Calu3 (cell line): ENCODE data around the gene SMPDL3A. TPM values are rescaled to one million over a fixed set of nuclear protein-coding genes. Genes with fewer than 3 reads are reported as not detected.

ENCODE experiments used
- BruUV-seq: library from RNA; stranded (reverse); fragments of 400-500 nt; replicated peaks from 2 replicates; lab custom pipeline; 2021; lab: Mats Ljungman, UMichigan
- CTCF ChIA-PET: fragments of 300-600 bp; sonication (Branson Sonifier 250); formaldehyde crosslinking; loops from one replicate; lab custom pipeline; 2022; ENCODE audit warnings: antibody characterized with exemption; lab: Charles Lee
- DNase-seq: peaks from one replicate; pipeline ENCODE4 v3.0.0; 2022
- H3K27ac Mint-ChIP-seq: one replicate; pipeline ENCODE4 v1.8.0; 2022; ENCODE audit warnings: mixed read lengths; ENCODE audit not compliant: unreplicated experiment
- H3K27me3 Mint-ChIP-seq: one replicate; pipeline ENCODE4 v1.8.0; 2022; ENCODE audit warnings: mixed read lengths; ENCODE audit not compliant: unreplicated experiment
- H3K36me3 Mint-ChIP-seq: one replicate; pipeline ENCODE4 v1.8.0; 2022; ENCODE audit warnings: mild to moderate bottlenecking, moderate library complexity, mixed read lengths; ENCODE audit not compliant: insufficient read depth, unreplicated experiment
- H3K4me1 Mint-ChIP-seq: one replicate; pipeline ENCODE4 v1.8.0; 2022; ENCODE audit warnings: mild to moderate bottlenecking, low read depth, mixed read lengths; ENCODE audit not compliant: unreplicated experiment
- H3K4me3 Mint-ChIP-seq: one replicate; pipeline ENCODE4 v1.8.0; 2022; ENCODE audit warnings: mild to moderate bottlenecking, low read depth, moderate library complexity, mixed read lengths; ENCODE audit not compliant: unreplicated experiment
- H3K9me3 Mint-ChIP-seq: one replicate; pipeline ENCODE4 v1.8.0; 2022; ENCODE audit warnings: low read depth, mixed read lengths; ENCODE audit not compliant: unreplicated experiment
- intact Hi-C: fragments of 100-400 bp; cut with micrococcal nuclease; formaldehyde crosslinking; loops from one replicate; pipeline ENCODE4 v1.10.0; 2022; ENCODE audit not compliant: unreplicated experiment
- total RNA-seq: library from RNA; stranded (reverse); gene quantifications from 2 replicates; pipeline ENCODE4 v1.2.3, GENCODE V29; 2022
- TF ChIP-seq, protein P1 (sequence below): fragments of 200-600 bp; IDR thresholded peaks from one replicate; pipeline ENCODE4 v1.8.0; 2022; ENCODE audit warnings: antibody characterized with exemption; ENCODE audit not compliant: unreplicated experiment

Gene SMPDL3A
- total RNA-seq, 1 experiment from 2014 or later: 1.6 TPM

DNA sequence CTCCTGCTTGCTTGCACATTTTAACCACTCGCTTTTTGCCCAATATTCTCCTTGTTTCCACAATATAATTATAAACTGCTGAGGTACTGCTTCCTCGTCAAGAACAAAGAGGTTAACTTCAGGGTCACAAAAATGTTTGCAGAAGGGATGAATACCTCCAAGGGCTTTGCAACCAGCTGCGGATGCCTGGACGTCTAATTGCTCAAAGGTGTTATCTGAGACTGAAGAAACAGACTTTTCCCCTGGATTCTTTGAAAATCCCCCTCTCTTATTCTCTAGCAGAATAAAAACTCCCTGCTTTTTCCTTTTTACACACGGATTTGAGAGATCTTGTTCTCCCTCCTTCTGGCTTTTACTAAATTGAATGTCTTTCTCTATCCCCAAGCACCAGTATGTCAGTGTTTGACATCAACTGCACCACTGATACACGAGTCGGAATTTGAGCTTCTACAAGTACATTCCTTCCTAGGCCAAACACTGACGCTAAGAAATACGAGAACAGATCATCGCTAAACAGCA, 336 bp upstream of the SMPDL3A start:
- CTCF ChIA-PET: interaction anchor here (1.0 to 2.0 kb wide), 7 partner anchors 10 to 93 kb away, joined by 3 to 16 read pairs (median 5); no protein-coding TSS in a partner anchor
- Mint-ChIP-seq H3K27ac (peak overlapping the region; percentile 73), H3K9me3 (no peaks in the 10 kb centered on the region), H3K4me1 (peaks cover 11% of the 10 kb centered on the region), H3K27me3 (no peaks in the 10 kb centered on the region), H3K4me3 (peak overlapping the region; percentile 93), H3K36me3 (peaks cover 14% of the 10 kb centered on the region)
- intact Hi-C loops: loop anchor here (1.0 to 5.0 kb wide), 2 partner anchors 50 to 51 kb away; no protein-coding TSS in a partner anchor
- TF ChIP-seq, protein P1, sequence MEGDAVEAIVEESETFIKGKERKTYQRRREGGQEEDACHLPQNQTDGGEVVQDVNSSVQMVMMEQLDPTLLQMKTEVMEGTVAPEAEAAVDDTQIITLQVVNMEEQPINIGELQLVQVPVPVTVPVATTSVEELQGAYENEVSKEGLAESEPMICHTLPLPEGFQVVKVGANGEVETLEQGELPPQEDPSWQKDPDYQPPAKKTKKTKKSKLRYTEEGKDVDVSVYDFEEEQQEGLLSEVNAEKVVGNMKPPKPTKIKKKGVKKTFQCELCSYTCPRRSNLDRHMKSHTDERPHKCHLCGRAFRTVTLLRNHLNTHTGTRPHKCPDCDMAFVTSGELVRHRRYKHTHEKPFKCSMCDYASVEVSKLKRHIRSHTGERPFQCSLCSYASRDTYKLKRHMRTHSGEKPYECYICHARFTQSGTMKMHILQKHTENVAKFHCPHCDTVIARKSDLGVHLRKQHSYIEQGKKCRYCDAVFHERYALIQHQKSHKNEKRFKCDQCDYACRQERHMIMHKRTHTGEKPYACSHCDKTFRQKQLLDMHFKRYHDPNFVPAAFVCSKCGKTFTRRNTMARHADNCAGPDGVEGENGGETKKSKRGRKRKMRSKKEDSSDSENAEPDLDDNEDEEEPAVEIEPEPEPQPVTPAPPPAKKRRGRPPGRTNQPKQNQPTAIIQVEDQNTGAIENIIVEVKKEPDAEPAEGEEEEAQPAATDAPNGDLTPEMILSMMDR: no peak
- DNase-seq: no peak
- no TSS peak for BruUV-seq

DNA sequence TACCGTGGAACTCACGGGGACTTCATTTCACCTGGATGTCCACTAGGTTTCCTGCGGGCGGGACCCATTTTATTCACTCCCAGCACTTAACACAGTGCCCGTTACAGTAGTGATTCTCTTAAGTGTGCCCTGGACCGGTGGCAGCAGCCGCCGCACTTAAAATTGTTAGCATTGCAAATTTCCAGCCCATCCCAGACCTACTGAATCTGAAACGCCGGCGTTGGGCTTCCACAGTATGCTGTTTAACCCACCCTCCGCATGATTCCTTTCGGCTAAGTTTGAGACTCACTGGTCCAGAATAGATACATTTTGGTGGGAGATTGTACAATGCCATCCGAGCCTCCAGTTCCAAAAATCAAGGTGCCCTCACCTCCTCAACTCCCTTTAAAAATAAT, 967 bp downstream of the SMPDL3A start:
- TF ChIP-seq, protein P1: no peak
- H3K4me3 Mint-ChIP-seq: peak overlapping the region; percentile 93
- H3K9me3 Mint-ChIP-seq: no peaks in the 10 kb centered on the region
- CTCF ChIA-PET: interaction anchor here (1.1 to 2.0 kb wide), 4 partner anchors 8 to 49 kb away, joined by 5 to 16 read pairs (median 8); no protein-coding TSS in a partner anchor
- H3K36me3 Mint-ChIP-seq: peaks cover 14% of the 10 kb centered on the region
- H3K27me3 Mint-ChIP-seq: no peaks in the 10 kb centered on the region
- BruUV-seq: no TSS peak
- peak overlapping the region; percentile 73 for H3K27ac Mint-ChIP-seq
- intact Hi-C loops: no loop called here
- H3K4me1 Mint-ChIP-seq: peaks cover 11% of the 10 kb centered on the region
- no peak for DNase-seq

DNA sequence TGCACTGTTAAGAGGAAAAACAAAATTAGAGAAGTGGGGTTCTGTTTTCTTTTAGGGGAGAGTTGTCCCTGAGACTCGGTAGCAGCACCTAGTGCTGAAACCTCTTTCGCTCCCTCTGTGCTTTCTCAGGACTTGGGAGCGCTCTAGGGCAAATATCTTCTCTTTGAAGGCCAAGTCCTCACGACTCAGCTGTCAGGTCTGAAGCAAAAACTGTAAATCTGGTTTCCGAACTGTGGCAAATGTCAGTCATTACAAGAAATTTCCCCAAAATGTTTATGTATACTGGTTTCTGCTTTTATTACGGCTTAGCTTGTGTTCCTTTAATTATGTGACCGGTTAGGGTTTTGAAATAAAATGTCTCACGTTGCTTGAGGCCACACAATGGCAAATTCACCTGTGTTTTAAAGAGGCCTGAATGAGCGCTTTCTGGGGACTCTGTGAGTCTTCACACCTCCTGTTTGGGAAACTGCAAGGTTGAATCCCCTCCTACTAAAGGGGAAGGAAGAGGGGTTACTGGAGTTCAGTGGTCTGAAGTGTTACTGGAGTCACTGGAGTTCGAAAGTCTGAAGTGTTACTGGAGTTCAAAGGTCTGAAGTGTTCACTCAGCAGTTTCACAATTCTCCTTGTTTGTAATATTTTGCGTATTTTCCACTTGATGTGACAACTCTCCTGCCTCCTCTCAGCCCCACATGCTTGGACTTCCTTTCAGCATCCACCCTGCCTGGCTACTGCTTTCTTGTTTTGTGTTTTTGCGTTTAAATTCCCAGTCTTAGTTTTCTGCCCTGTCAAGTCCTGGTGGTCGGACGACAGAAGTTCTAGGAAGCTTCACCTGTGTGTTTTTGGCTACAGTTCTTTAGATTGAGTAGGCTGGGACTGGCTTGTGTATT, 1.6 kb downstream of the SMPDL3A start:
- TF ChIP-seq, protein P1: no peak
- BruUV-seq: no TSS peak
- CTCF ChIA-PET: no interaction called here
- DNase-seq: no peak
- Mint-ChIP-seq H3K27ac (no peak overlapping the region), H3K27me3 (no peaks in the 10 kb centered on the region), H3K36me3 (peaks cover 14% of the 10 kb centered on the region), H3K9me3 (no peaks in the 10 kb centered on the region), H3K4me1 (peaks cover 11% of the 10 kb centered on the region), H3K4me3 (peak overlapping the region; percentile 93)
- intact Hi-C loops: no loop called here

DNA sequence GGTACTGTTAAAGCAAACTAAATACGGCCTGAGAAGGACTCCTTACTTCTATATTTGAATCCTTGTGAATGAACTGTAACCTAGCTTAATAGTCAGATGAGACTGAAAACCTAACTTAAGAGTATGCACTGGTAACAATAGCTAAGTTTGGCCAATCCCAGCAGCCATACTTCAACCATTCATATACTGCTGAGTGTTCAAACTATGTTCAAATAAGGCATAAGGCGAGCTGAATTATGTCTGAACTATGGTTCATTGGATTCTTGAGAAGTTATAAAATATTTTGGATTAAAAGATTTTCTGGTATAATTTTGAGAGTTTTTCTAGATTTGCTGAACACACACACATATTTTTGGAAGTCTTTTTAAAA, 2.2 kb downstream of the SMPDL3A start:
- Mint-ChIP-seq H3K27ac (no peak overlapping the region), H3K27me3 (no peaks in the 10 kb centered on the region), H3K4me1 (peaks cover 11% of the 10 kb centered on the region), H3K36me3 (peaks cover 14% of the 10 kb centered on the region), H3K9me3 (no peaks in the 10 kb centered on the region), H3K4me3 (peak overlapping the region; percentile 93)
- intact Hi-C loops: no loop called here
- CTCF ChIA-PET: no interaction called here
- TF ChIP-seq, protein P1: no peak
- no peak for DNase-seq
- no TSS peak for BruUV-seq
